Breast epithelium (tissue), 4 donors: ENCODE data around the gene PCDHGA7. TPM values are rescaled to one million over a fixed set of nuclear protein-coding genes. Genes with fewer than 3 reads are reported as not detected.

ENCODE experiments used
- DNase-seq, 2 donors: peaks; one replicate each; pipeline ENCODE4 v3.0.0-alpha.2; 2019; ENCODE audit warnings: low spot score in 2 of 2
- H3K27ac ChIP-seq, 2 donors: fragments of 200-600 bp; sonication (generic) in 1 of 2; one replicate each; pipeline ENCODE4 v1.5.1; 2016 to 2019; ENCODE audit warnings: mild to moderate bottlenecking in 1 of 2
- H3K27me3 ChIP-seq, 2 donors: fragments of 200-600 bp; sonication (generic) in 1 of 2; one replicate each; pipeline versions ENCODE4 v1.5.1 to v1.6.0; 2017 to 2019; ENCODE audit warnings: control low read depth in 1 of 2, mild to moderate bottlenecking in 1 of 2
- H3K36me3 ChIP-seq: fragments of 200-600 bp; one replicate; pipeline ENCODE4 v1.5.1; 2019
- H3K4me1 ChIP-seq, 2 donors: fragments of 200-600 bp; sonication (generic); one replicate each; pipeline ENCODE4 v1.5.1; 2016 to 2019; ENCODE audit warnings: control low read depth in 1 of 2
- H3K4me3 ChIP-seq, 3 donors: fragments of 200-600 bp; sonication (generic); 1 replicate in 2 of 3; 2 replicates in 1 of 3; pipeline ENCODE4 v1.5.1; 2016 to 2019; ENCODE audit warnings: mild to moderate bottlenecking in 3 of 3, moderate library complexity in 2 of 3
- H3K9me3 ChIP-seq, 2 donors: fragments of 200-600 bp; sonication (generic) in 1 of 2; one replicate each; pipeline ENCODE4 v1.5.1; 2016 to 2019; ENCODE audit warnings: control low read depth in 1 of 2
- POLR2A ChIP-seq: fragments of 450-650 bp; IDR thresholded peaks from one replicate; pipeline ENCODE4 v1.6.1; 2016; ENCODE audit warnings: antibody characterized with exemption, mild to moderate bottlenecking, moderate library complexity
- POLR2AphosphoS5 ChIP-seq, 3 donors: sonication (generic); formaldehyde crosslinking; IDR thresholded peaks; one replicate each; pipeline ENCODE4 v1.6.1; 2017; ENCODE audit warnings: antibody characterized with exemption in 3 of 3
- intact Hi-C: fragments of 100-400 bp; cut with DNase I; formaldehyde crosslinking; loops from one replicate; pipeline ENCODE4 v1.15.1; 2023; ENCODE audit warnings: low total_unique reads
- total RNA-seq, 3 donors: library from RNA; depleted of rRNA; stranded (reverse); fragments of >200 nt; gene quantifications; one replicate each; pipeline ENCODE4 v1.1.0, GENCODE V29; 2016
- TF ChIP-seq, protein P1 (sequence below), 3 donors: fragments of 450-650 bp; IDR thresholded peaks; one replicate each; pipeline ENCODE4 v1.5.1; 2016 to 2017; ENCODE audit warnings: antibody characterized with exemption in 3 of 3, mild to moderate bottlenecking in 3 of 3, moderate library complexity in 3 of 3

PCDHGA7 gene
- total RNA-seq, 3 donors from 2014 or later: 3.7 to 10.8 (median 10.0) TPM

DNA sequence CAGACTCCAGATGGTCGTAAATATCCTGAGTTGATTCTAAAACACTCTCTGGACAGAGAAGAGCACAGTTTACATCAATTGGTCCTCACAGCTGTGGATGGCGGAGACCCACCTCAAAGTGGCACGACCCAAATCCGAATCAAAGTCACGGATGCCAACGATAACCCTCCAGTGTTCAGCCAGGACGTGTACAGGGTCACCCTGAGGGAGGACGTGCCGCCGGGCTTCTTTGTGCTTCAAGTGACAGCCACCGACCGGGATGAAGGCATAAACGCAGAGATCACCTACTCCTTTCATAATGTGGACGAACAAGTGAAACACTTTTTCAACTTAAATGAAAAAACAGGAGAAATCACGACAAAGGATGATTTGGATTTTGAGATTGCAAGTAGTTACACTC lies 21.9 kb upstream of the PCDHGA7 start:
- intact Hi-C loops: no loop called here
- Histone ChIP-seq H3K9me3 (peaks cover 82 to 98% of the 10 kb centered on the region in 2 donors), H3K36me3 (no peaks in the 10 kb centered on the region), H3K4me1 (no peaks in the 10 kb centered on the region), H3K4me3 (peak overlapping the region in 2 of 3 donors; percentile 24 to 37), H3K27me3 (no peaks in the 10 kb centered on the region), H3K27ac (no peak overlapping the region)
- DNase-seq: no peak
- TF ChIP-seq, protein P1, sequence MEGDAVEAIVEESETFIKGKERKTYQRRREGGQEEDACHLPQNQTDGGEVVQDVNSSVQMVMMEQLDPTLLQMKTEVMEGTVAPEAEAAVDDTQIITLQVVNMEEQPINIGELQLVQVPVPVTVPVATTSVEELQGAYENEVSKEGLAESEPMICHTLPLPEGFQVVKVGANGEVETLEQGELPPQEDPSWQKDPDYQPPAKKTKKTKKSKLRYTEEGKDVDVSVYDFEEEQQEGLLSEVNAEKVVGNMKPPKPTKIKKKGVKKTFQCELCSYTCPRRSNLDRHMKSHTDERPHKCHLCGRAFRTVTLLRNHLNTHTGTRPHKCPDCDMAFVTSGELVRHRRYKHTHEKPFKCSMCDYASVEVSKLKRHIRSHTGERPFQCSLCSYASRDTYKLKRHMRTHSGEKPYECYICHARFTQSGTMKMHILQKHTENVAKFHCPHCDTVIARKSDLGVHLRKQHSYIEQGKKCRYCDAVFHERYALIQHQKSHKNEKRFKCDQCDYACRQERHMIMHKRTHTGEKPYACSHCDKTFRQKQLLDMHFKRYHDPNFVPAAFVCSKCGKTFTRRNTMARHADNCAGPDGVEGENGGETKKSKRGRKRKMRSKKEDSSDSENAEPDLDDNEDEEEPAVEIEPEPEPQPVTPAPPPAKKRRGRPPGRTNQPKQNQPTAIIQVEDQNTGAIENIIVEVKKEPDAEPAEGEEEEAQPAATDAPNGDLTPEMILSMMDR (IDR thresholded peaks at IDR 0.05): no peak
- TF ChIP-seq POLR2AphosphoS5 (IDR thresholded peaks at IDR 0.05) (no peak), POLR2A (no peak)

DNA sequence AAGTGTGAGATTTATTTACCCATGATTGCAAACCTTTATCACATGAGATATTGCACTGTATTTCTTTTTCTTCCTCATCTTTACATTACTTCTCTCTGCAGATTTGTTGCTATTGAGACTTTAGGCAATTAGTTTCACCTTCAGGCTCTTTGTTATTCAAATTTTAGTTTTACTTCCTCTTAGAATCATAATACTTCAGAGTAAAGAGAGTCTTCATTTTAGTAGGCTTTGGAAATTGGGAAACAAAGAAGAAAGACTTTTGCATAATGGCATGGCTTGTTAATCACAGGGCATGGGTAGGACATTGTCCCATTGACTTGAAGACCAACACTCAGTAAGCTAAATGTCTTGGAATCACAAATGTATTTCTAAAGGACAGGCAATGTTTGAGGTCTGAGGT lies 19.8 kb upstream of the PCDHGA7 start:
- H3K4me1 ChIP-seq: no peaks in the 10 kb centered on the region
- H3K9me3 ChIP-seq: peaks cover 83 to 98% of the 10 kb centered on the region in 2 donors
- no peak overlapping the region for H3K27ac ChIP-seq
- H3K36me3 ChIP-seq: no peaks in the 10 kb centered on the region
- DNase-seq: no peak
- intact Hi-C loops: no loop called here
- TF ChIP-seq POLR2A (no peak), POLR2AphosphoS5 (IDR thresholded peaks at IDR 0.05) (no peak)
- TF ChIP-seq, protein P1 (IDR thresholded peaks at IDR 0.05): no peak
- no peak overlapping the region for H3K4me3 ChIP-seq
- no peaks in the 10 kb centered on the region for H3K27me3 ChIP-seq

DNA sequence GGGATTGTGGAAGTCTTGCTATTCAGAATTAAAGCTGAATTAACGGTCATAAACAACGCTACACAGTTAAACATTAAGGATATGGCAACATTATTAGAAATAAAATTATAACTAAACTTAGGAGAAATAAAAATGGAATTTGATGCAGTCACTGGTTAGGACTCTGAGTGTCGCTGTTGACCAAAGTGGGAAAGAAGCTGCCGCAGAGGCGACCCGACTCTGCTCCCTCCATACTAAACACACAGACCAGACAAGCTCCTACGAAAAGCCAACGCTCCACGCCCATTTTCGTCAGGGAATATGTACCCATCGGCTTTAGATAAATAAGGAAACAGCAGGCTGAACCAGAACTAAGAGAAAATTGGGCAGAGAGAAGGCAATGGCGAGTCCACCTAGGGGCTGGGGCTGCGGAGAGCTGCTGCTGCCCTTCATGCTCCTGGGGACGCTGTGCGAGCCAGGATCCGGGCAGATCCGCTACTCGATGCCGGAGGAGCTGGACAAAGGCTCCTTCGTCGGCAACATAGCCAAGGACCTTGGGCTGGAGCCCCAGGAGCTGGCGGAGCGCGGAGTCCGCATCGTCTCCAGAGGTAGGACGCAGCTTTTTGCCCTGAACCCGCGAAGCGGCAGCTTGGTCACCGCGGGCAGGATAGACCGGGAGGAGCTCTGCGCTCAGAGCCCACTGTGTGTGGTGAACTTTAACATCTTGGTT lies 18.4 kb upstream of the PCDHGA7 start, which contains the start of gene PCDHGA5:
Gene PCDHGA5, plus strand, starts transcription at position 211 of the 709 bp plus-strand sequence. Its CDS starts 169 bp downstream, at position 380.
- TF ChIP-seq, protein P1 (IDR thresholded peaks at IDR 0.05): peak in 1 of 3 donors; percentile 8
- TF ChIP-seq POLR2AphosphoS5 (IDR thresholded peaks at IDR 0.05): no peak
- DNase-seq: no peak
- Histone ChIP-seq H3K4me3 (peak within 1 kb of the TSS in 2 of 3 donors; percentile 31 to 51), H3K27ac (no peak within 1 kb of the TSS), H3K9me3 (peaks cover 86 to 98% of the 10 kb centered on the region in 2 donors), H3K36me3 (no peaks in the 10 kb centered on the region), H3K27me3 (no peaks in the 10 kb centered on the region), H3K4me1 (no peaks in the 10 kb centered on the region)
- intact Hi-C loops: no loop called here

DNA sequence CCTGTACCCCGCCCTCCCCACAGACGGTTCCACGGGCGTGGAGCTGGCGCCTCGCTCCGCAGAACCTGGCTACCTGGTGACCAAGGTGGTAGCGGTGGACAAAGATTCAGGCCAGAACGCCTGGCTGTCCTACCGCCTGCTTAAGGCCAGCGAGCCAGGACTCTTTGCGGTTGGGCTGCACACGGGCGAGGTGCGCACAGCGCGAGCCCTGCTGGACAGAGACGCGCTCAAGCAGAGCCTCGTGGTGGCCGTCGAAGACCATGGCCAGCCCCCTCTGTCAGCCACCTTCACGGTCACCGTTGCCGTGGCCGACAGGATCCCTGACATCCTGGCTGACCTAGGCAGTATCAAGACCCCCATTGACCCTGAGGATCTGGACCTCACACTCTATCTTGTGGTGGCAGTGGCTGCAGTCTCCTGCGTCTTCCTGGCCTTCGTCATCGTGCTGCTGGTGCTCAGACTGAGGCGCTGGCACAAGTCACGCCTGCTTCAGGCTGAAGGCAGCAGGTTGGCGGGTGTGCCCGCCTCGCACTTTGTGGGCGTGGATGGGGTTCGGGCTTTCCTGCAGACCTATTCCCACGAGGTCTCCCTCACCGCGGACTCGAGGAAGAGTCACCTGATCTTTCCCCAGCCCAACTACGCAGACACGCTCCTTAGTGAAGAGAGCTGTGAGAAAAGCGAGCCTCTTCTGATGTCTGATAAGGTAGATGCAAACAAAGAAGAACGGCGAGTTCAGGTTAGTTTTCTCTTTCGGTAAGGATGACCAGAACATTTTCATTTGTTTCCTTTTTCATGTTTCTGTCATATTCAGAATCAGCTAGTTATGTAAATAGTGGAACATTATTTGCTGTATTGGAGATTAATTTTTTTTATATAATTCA lies 16.3 kb upstream of the PCDHGA7 start:
- H3K9me3 ChIP-seq: peaks cover 81 to 98% of the 10 kb centered on the region in 2 donors
- no peak for TF ChIP-seq POLR2A
- no peak for TF ChIP-seq POLR2AphosphoS5 (IDR thresholded peaks at IDR 0.05)
- TF ChIP-seq, protein P1 (IDR thresholded peaks at IDR 0.05): no peak
- no peak for DNase-seq
- H3K27me3 ChIP-seq: no peaks in the 10 kb centered on the region
- peak overlapping the region in 1 of 3 donors; percentile 38 for H3K4me3 ChIP-seq
- intact Hi-C loops: no loop called here
- no peak overlapping the region for H3K27ac ChIP-seq
- no peaks in the 10 kb centered on the region for H3K4me1 ChIP-seq
- H3K36me3 ChIP-seq: no peaks in the 10 kb centered on the region
